Activated T-cell treated with anti-CD3 and anti-CD28 coated beads, Interleukin-2, amount 50 U/mL, for 24 hours (primary cell): ENCODE data around the gene DPAGT1.
"Not testable (repeated sequence)": the region's sequence is repeated elsewhere in the genome, so short reads cannot be mapped to it uniquely, and the experiment has no call there.

ENCODE experiments used
- DNase-seq: peaks from one replicate; pipeline ENCODE4 v3.0.0-alpha.2; 2020
- H3K27ac Mint-ChIP-seq: 2 replicates; pipeline ENCODE4 v1.8.0; 2020; ENCODE audit warnings: mild to moderate bottlenecking, mixed read lengths
- H3K27me3 Mint-ChIP-seq: 2 replicates; pipeline ENCODE4 v1.8.0; 2020; ENCODE audit warnings: mixed read lengths
- H3K36me3 Mint-ChIP-seq: 2 replicates; pipeline ENCODE4 v1.8.0; 2020; ENCODE audit warnings: low read depth, mixed read lengths
- H3K4me1 Mint-ChIP-seq: 2 replicates; pipeline ENCODE4 v1.8.0; 2020; ENCODE audit warnings: low read depth, mixed read lengths
- H3K4me3 Mint-ChIP-seq: 2 replicates; pipeline ENCODE4 v1.8.0; 2020; ENCODE audit warnings: mild to moderate bottlenecking, moderate library complexity, mixed read lengths
- H3K9me3 Mint-ChIP-seq: 2 replicates; pipeline ENCODE4 v1.8.0; 2020; ENCODE audit warnings: mixed read lengths

The DPAGT1 gene

GRCh38 chr11:119067371-119068222 is 34.1 kb downstream of the DPAGT1 start, which contains the start of gene VPS11:
VPS11 (plus strand) TSS chr11:119067818; CDS start chr11:119067824, 6 bp downstream.
- Mint-ChIP-seq H3K36me3 (peaks cover 62% of the 10 kb centered on the region), H3K4me1 (peaks cover 43% of the 10 kb centered on the region), H3K4me3 (peak within 1 kb of the TSS; percentile 96), H3K27ac (peak within 1 kb of the TSS; percentile 98), H3K9me3 (no peaks in the 10 kb centered on the region), H3K27me3 (no peaks in the 10 kb centered on the region)
- DNase-seq: peak; percentile 96

- Mint-ChIP-seq H3K27me3 (no peaks in the 10 kb centered on the region), H3K4me3 (peak overlapping the region; percentile 96), H3K36me3 (peaks cover 50% of the 10 kb centered on the region), H3K4me1 (peaks cover 40% of the 10 kb centered on the region), H3K9me3 (no peaks in the 10 kb centered on the region), H3K27ac (peak overlapping the region; percentile 98)
- DNase-seq: no peak
Measured at GRCh38 chr11:119065369-119065768, 36.3 kb downstream of the DPAGT1 start.

- Mint-ChIP-seq H3K4me1 (peaks cover 35% of the 10 kb centered on the region), H3K4me3 (no peak overlapping the region), H3K9me3 (no peaks in the 10 kb centered on the region), H3K27me3 (no peaks in the 10 kb centered on the region), H3K27ac (no peak overlapping the region), H3K36me3 (peaks cover 41% of the 10 kb centered on the region)
- DNase-seq: no peak
Measured at GRCh38 chr11:119062779-119063178, 38.9 kb downstream of the DPAGT1 start.

- H3K36me3 Mint-ChIP-seq: peaks cover 41% of the 10 kb centered on the region
- no peak overlapping the region for H3K27ac Mint-ChIP-seq
- peaks cover 29% of the 10 kb centered on the region for H3K4me1 Mint-ChIP-seq
Measured at GRCh38 chr11:119061256-119061655, 40.4 kb downstream of the DPAGT1 start.

GRCh38 chr11:119059128-119059527 is 42.5 kb downstream of the DPAGT1 start:
- not testable (repeated sequence) for H3K4me3 Mint-ChIP-seq, DNase-seq, H3K27ac Mint-ChIP-seq, H3K27me3 Mint-ChIP-seq, H3K9me3 Mint-ChIP-seq
- Mint-ChIP-seq H3K4me1 (peaks cover 35% of the 10 kb centered on the region), H3K36me3 (peaks cover 50% of the 10 kb centered on the region)

More at GRCh38 chr11:119061256-119061655, 40.4 kb downstream of the DPAGT1 start:
- Mint-ChIP-seq H3K4me3 (no peak overlapping the region), H3K27me3 (no peaks in the 10 kb centered on the region), H3K9me3 (no peaks in the 10 kb centered on the region)
- no peak for DNase-seq

- H3K27me3 Mint-ChIP-seq: no peaks in the 10 kb centered on the region
- DNase-seq: peak; percentile 98
Measured at GRCh38 chr11:119057000-119057769, 44.5 kb downstream of the DPAGT1 start, which contains the start of gene HYOU1. HYOU1 (minus strand) TSS chr11:119057205; CDS start chr11:119056160, 1,045 bp downstream.

GRCh38 chr11:119056421-119056999 is 45.1 kb downstream of the DPAGT1 start:
- peaks cover 70% of the 10 kb centered on the region for H3K36me3 Mint-ChIP-seq

More at GRCh38 chr11:119057000-119057769, 44.5 kb downstream of the DPAGT1 start, which contains the start of gene HYOU1:
- H3K4me1 Mint-ChIP-seq: peaks cover 47% of the 10 kb centered on the region
- peak within 1 kb of the TSS; percentile 96 for H3K4me3 Mint-ChIP-seq
- no peaks in the 10 kb centered on the region for H3K9me3 Mint-ChIP-seq
- H3K27ac Mint-ChIP-seq: peak within 1 kb of the TSS; percentile 98
- peaks cover 66% of the 10 kb centered on the region for H3K36me3 Mint-ChIP-seq

GRCh38 chr11:119055901-119056300 is 45.8 kb downstream of the DPAGT1 start:
- H3K27ac Mint-ChIP-seq: peak overlapping the region; percentile 89
- H3K4me3 Mint-ChIP-seq: peak overlapping the region; percentile 96
- peak; percentile 46 for DNase-seq
- no peaks in the 10 kb centered on the region for H3K27me3 Mint-ChIP-seq
- no peaks in the 10 kb centered on the region for H3K9me3 Mint-ChIP-seq
- peaks cover 59% of the 10 kb centered on the region for H3K4me1 Mint-ChIP-seq
- H3K36me3 Mint-ChIP-seq: peaks cover 73% of the 10 kb centered on the region

More at GRCh38 chr11:119056421-119056999, 45.1 kb downstream of the DPAGT1 start:
- Mint-ChIP-seq H3K9me3 (no peaks in the 10 kb centered on the region), H3K4me3 (peak overlapping the region; percentile 96), H3K4me1 (peaks cover 53% of the 10 kb centered on the region), H3K27ac (peak overlapping the region; percentile 98), H3K27me3 (no peaks in the 10 kb centered on the region)
- no peak for DNase-seq

- peaks cover 83% of the 10 kb centered on the region for H3K36me3 Mint-ChIP-seq
- no peaks in the 10 kb centered on the region for H3K27me3 Mint-ChIP-seq
- no peak for DNase-seq
- no peaks in the 10 kb centered on the region for H3K9me3 Mint-ChIP-seq
- H3K4me1 Mint-ChIP-seq: peaks cover 60% of the 10 kb centered on the region
- H3K27ac Mint-ChIP-seq: peak overlapping the region; percentile 89
- H3K4me3 Mint-ChIP-seq: peak overlapping the region; percentile 96
Measured at GRCh38 chr11:119054418-119054817, 47.2 kb downstream of the DPAGT1 start.

GRCh38 chr11:119052163-119052814 is 49.4 kb downstream of the DPAGT1 start:
- Mint-ChIP-seq H3K36me3 (peaks cover 95% of the 10 kb centered on the region), H3K9me3 (no peaks in the 10 kb centered on the region), H3K27me3 (no peaks in the 10 kb centered on the region), H3K4me1 (peaks cover 53% of the 10 kb centered on the region), H3K4me3 (peak overlapping the region; percentile 20), H3K27ac (peak overlapping the region; percentile 63)
- DNase-seq: no peak

- no peak for DNase-seq
- Mint-ChIP-seq H3K36me3 (peaks cover 100% of the 10 kb centered on the region), H3K27ac (peak overlapping the region; percentile 63), H3K4me1 (peaks cover 55% of the 10 kb centered on the region), H3K9me3 (no peaks in the 10 kb centered on the region), H3K4me3 (peak overlapping the region; percentile 20), H3K27me3 (no peaks in the 10 kb centered on the region)
Measured at GRCh38 chr11:119051440-119052162, 50.1 kb downstream of the DPAGT1 start.

- Mint-ChIP-seq H3K4me3 (no peak overlapping the region), H3K27me3 (no peaks in the 10 kb centered on the region), H3K27ac (no peak overlapping the region), H3K9me3 (no peaks in the 10 kb centered on the region), H3K36me3 (peaks cover 99% of the 10 kb centered on the region), H3K4me1 (peaks cover 35% of the 10 kb centered on the region)
- no peak for DNase-seq
Measured at GRCh38 chr11:119049081-119049480, 52.6 kb downstream of the DPAGT1 start.

GRCh38 chr11:119048644-119049043 is 53.0 kb downstream of the DPAGT1 start:
- Mint-ChIP-seq H3K4me1 (peaks cover 31% of the 10 kb centered on the region), H3K4me3 (no peak overlapping the region), H3K27ac (peak overlapping the region; percentile 66), H3K27me3 (no peaks in the 10 kb centered on the region), H3K36me3 (peaks cover 97% of the 10 kb centered on the region), H3K9me3 (no peaks in the 10 kb centered on the region)
- DNase-seq: no peak
